NCI-H1436 treated with DMSO at 0.1 percent for 48 hours (cell line): ENCODE data around the gene SPTY2D1.
"Not testable (repeated sequence)": the region's sequence is repeated elsewhere in the genome, so short reads cannot be mapped to it uniquely, and the experiment has no call there.

ENCODE experiments used
- DNase-seq: peaks from one replicate; lab custom pipeline; 2025; lab: John Stamatoyannopoulos, UW

SPTY2D1 gene

DNA sequence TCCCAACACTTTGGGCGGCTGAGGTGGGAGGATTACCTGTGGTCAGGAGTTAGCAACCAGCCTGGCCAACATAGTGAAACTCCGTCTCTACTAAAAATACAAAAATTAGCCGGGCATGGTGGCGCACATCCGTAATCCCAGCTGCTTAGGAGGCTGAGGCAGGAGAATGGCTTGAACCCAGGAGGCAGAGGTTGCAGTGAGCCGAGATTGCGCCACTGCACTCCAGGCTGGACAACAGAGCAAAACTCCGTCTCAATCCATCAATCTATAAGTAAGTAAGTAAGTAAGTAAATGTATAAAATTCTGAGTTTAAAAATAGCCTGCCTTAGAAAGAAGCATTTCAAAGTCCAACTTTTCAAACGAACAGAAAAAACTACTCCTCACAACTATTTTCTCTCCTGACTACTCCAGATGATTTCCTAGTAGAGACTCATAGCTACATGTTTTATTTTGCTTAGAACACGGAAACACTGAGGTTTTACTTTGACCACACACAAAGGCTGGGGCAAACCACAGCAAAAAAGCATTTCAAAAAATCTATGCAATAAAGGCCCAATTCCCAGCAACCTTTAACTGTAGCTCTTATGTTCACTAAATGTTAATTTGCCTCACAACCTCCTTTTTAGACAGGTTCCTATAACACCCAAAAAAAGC, 16.3 kb downstream of the SPTY2D1 start:
- no peak for DNase-seq

DNA sequence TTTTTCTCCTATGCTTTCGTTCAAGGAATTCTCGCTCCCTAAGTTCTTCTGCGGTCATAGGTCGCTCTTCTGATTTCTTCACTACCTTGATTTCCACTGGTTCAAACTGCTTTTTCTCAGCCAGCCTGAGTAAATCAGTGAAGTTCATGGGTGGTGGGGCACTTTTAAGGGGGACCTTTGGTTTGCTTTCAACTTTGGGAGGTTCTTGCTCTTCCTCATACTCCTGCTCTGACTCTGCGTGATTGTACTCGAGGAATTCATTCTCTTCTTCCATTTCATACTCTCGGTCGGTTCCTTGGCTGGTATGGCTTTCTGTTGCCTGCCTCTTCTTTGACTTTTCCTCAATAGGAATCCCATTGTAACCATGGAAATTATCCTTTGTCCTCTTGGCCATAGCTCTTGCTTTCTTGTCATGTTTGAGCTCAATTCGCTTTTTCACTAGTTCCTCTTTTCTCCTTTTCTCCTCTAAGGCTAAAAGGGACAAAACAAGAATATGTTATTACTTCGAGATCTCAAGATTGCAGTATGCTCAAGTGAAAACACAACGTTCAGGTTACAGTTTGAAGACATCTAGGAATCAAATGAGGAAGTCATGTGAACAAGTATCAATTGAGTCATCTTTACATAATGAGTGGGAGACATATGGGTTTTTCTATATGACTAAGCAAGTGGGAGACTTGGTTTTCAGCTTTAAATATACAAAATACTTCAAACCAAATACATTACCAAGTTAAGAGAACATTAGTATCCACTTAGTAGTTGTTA, 18.3 kb downstream of the SPTY2D1 start:
- no peak for DNase-seq

DNA sequence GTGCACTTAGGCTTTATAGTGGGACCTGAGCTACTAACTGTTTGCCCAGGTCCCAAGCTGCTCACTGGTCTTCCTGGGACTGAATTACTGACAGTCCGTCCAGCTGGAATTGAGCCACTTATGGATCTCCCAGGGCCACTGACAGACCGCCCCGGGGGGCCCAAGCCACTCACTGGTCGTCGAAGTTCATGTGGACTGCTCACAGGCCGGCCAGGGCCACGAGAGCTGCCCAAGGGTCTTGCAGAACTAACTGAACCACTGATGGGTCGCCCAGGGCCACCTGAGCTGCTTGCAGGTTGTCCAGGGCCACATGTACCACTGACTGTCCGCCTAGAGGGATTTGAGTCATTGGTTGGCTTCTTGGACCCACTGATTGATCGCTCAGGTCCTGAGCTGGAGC, 19.5 kb downstream of the SPTY2D1 start:
- no peak for DNase-seq

DNA sequence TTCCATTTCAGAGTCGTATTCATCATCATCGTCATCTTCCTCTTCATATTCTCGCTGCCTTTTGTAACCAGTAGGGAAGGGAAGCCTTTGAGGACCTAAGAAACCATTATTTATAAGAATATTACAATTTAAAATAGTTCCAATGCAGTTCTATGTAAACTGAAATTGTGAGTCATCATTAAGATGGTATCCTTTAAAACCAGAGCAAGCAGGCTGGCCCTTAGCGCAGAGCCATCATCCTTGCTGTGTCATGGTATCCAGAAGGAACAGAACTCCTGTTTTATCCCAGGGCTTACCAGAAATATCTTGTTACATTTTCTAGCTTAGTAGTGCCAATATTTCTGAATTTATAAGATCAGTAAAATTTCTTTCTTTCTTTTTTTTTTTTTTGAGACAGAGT, 21.7 kb downstream of the SPTY2D1 start:
- DNase-seq = no peak

DNA sequence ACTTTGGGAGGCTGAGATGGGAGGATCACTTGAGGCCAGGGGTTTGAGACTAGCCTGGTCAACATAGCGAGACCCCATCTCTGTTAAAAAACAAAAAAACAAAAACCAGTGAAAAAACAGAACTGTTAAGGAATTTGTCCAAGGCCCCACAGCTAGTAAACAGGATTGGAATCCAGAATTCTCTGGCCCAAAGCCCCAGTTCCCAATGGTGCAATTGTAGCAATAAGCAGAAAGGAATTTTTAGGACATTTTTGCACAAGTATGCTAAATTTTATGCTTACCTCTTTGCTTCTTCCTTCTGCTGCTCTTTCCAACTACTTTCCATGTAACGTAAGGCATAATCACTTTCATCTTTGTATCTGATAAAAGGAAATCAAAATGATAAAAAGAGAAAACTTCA, 22.9 kb downstream of the SPTY2D1 start:
- no peak for DNase-seq

DNA sequence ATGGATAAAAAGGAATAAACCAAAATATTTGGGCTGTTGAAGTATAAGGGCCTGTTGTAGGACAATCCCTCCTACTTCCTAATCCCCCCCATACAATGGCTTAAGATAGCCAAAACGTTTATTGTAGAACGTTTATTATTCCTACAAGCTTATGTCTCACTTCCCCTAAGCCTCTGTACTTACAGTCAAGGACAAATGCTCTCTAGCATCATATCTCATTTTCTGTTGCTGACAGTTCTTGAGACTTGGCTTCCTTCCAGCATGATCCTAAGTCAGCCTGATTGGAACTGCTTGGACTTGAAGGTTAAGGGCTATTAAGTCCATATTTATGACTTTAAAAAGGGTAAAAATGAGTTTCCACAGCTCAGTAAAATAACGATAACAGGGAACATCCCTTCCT, 25.8 kb downstream of the SPTY2D1 start:
- DNase-seq = no peak

DNA sequence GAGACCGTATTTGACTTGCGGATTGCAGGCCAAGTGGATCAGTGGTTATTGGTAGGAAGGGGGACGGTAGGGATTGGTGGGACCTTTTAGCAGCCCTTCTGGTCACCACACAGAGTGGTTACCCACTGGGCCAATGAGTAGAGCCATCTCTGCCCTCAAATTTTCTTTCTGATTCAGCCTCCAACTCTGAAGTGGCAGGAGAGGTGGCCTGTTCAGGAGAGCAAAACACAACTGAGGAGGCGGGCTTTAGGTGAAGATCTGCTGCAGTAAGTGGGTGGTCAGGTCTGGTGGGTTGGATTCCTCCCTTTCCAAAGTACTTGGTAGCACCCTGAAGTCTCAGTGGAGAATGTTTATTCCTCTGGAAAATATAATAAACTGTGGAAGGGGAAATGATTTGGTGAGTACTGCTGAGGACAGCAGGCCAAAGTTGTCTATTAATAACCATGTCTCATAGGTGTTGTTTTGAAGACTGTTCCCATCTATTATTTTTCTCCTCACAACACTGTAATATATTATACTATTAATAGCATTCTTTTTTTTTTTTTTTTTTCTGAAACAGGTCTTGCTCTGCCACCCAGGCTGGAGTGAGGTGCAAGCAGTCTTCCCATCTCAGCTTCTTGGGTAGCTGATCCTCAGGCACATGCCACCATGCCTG, 33.1 kb downstream of the SPTY2D1 start:
- DNase-seq = no peak

DNA sequence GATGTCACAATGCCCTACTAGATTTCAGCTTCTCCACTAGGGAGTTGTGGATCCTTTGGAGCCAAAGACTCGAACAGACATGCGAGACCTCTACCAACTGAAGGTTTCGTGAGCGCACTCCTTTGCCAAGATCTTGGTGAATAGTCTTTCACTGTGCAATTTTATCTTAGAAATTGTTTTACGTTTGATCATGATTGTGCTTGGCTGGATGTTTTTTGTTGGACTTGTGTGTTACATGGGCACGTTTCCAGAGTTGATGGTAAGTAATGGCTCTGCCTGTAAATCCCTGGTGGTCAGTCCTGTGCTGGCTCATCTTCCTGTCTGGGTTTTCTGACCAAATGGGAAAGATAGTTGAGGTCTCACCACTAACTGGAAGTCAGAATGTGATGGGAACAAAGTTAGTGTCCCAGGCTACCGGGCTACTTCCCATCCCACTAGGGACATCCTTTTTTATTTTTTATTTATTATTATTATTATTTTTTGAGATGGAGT, 34.4 kb downstream of the SPTY2D1 start, which contains the start of gene MISFA:
TSS of gene MISFA (plus strand) at position 51 of the 492 bp plus-strand sequence. CDS start at position 191, 140 bp downstream.
- DNase-seq = no peak

DNA sequence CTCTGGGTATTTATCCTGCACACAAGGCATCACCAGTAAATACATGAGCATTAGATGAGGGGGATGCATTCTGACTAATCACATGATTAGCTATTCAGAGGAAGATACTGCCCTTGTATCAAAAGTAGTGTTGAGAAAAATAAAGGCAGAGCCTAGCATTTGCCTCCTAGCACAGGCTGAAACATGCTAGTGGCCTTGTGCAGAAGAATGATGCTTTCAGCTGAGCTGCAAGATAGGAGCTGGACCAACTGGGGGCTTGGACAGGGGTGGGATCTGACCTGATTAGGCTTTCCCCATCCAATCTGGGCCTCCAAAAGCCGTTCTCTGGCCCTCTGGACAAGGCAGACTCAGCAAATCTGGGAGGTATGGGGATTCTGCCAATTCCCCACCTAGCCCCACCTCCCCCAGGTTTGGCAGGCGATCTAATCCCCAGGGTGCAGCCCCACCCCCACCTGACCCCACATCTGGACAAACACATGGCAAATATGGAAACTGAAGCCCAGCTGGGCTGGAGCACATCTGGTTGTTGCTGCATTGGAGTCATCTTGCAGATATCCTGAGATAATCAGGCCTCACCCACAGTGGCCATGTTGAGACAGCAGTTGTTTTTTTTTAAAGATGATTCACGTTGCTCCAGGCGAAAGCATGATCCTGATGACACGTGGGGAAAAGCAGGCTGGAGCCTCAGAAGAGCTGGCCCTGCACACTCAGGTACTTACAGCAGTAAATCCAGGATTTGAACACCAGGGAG, 39.0 kb downstream of the SPTY2D1 start:
- DNase-seq = no peak

DNA sequence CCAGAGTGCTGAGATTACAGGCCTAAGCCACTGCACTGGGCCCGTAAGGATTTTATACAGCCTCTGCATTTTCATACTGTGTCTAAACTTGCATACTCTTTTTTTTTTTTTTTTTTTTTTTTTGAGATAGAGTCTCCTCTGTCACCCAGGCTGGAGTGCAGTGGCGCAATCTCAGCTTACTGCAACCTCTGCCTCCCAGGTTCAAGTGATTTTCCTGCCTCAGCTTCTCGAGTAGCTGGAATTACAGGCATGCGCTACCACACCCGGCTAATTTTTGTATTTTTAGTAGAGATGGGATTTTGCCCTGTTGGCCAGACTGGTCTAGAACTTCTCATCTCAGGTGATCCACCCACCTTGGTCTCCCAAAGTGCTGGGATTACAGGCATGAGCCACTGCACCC, 40.1 kb downstream of the SPTY2D1 start:
- not testable (repeated sequence) for DNase-seq

DNA sequence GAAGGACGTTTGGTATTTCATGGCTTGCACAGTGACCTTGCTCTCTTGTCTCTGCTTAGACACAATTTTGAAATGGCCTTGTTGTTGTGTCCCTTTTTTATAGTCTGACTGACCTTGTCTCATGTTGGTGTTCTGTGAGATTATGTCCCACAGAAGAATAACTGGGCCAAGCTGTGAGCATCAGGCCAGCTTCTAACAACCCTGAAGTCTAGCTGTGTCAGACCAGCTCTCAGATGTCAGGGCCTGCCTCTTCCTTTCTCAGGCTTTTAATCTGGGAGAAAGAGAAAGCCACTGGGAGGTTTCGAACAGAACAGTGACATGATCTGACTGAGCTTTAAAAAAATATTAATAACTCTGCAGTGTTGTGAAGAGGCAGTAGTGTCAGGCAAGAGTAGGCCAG, 43.6 kb downstream of the SPTY2D1 start:
- no peak for DNase-seq

DNA sequence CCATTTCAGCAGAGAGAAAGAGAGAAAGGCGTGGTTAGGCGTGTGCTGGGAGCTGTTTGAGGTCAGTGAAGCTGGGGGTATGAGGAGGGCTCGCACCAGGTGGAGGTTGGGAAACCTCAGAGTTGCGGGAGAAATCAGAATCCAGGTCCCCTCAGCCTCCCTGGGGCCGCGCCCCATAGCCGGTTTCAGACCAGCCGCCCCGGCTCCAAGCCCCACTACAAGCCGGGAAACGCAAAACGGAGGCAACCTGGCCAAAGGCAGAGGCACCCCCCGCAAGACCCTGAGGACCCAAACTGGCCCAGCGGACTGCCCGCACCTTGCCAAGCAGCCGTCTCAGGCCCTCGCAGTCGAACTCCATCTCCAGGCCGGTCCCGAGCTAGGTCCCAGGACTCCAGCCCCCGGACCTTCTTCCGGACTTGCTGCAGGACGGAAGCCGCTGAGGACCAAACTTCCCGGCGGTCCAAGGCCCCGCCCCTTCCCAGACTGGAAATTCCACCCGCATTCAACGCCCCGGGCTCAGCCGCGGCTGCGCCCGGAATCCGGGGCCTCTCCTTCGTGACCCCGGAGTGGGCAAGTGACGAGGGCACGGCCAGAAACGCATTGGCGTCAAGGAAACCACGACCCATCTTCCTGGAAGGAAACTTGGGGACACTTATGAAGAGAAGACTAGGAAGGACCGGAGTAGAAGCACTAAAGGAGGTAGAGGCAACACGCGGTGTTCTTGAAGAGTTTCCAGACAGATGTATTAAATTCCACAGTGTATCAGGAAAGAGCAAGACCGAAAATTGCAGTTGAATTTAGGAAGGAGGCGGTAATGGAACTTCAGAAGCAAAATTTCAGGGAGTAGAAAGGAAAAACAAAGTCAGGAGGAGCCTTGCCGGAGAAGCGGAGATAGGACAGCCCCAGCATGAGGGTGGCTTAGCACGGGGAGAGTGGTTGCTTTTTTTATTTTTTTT, 45.6 kb downstream of the SPTY2D1 start, which contains the start of gene UEVLD:
TSS of gene UEVLD (minus strand) at position 438 of the 956 bp plus-strand sequence. CDS start at position 358, 80 bp downstream.
- no peak for DNase-seq

DNA sequence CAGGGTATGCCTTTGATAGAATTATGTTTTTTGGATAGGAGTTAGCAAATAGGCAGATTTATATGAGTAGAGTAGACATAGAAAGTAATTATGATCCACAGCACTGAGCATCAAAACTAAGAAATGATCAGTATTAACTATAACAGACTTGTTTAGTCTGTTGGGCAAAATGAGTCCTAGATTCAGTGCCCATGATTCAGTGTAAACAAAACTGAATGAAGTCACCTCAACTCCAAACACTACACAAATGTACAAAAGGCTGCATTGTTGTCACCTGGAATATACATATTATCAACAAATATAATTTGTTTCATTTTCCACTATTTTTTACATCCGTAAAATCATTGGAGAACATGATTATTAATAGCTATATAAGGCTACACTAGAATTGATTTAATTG, 52.3 kb downstream of the SPTY2D1 start:
- no peak for DNase-seq

DNA sequence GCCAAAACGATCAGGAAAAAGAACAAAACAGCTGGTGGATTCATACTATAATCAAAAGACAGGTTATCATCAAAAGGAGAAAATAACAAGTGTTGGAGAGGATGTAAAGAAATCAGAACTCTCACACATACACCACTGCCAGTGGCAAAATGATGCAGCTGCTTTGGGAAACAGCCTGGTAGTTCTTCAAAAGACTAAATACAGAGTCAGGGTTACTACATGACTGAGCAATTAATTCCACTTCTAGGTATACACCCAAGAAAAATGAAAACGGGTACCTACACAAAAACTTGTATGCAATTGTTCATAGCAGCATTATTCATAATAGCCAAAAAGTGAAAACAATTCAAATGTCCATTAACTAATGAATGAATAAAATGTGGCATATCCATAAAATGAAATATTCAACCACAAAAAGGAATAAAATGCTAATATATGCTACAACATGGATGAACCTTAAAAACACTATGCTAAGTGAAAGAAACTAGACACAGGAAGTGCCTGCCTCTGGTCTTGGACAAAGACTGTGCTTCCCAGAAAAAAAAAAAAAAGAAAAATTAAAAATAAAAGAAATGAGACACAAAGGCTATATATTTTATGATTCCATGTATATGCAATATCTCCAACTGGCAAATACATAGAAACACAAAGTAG, 53.9 kb downstream of the SPTY2D1 start:
- DNase-seq = no peak

DNA sequence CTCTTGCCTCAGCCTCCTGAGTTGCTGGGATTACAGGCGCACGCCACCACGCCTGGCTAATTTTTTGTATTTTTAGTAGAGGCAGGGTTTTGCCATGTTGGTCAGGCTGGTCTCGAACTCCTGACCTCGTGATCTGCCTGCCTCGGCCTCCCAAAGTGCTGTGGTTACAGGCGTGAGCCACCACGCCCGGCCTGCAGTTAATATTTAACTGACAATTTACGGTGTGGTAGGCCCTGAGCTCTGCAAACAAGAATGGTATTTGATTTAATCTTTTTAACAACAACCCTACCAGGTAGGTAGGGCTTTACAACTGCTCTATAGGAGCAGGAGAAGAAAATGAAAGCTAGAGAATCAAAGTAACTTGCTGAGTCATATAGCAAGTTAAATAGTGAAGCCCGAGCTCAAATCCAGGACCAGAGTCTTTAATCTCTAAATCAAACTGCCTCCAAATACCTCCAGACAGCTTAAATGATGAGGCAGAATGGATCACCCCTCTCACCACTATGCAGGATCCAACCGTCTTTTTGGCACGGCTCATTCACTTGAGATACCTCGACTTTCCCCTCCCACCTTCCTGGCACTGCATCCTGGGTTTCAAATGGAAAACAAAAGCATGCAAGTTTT, 55.1 kb downstream of the SPTY2D1 start:
- no peak for DNase-seq

DNA sequence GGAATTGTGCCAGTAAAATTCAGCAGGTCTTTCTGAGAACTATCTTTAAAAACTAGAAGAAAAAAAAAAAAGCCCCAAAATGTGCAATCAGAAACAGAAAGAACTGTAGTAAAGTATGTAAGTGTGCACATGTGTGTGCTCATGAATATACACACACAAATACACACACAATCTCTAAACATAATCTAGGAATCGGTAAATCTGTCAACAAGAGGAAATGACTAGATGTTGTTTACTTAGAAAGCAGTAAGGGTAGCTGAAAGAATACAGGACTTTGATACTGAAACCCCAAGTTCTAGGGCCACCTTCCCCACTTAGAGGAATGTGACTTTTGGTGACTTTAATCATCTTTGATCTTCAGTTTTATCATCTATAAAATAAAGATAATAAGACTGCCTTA, 58.8 kb downstream of the SPTY2D1 start:
- no peak for DNase-seq

DNA sequence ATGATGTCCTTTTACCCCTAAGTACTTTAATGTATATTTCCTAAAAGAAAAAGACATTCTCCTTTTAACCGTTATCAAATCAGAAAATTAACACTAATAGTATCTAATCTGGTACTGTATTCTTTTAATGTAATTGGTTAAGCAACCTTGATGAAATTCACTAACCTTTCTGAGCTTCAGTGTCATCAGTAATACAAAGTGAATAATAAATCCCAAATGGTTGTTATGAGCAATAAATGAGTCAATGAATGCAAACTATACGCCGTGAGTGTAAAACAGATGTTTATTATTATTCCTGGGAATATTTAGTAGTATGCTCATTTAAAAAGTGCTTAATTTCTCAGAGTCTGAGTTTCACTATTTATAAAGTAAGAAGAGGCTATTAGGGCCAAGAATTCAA, 67.1 kb downstream of the SPTY2D1 start:
- DNase-seq = no peak

DNA sequence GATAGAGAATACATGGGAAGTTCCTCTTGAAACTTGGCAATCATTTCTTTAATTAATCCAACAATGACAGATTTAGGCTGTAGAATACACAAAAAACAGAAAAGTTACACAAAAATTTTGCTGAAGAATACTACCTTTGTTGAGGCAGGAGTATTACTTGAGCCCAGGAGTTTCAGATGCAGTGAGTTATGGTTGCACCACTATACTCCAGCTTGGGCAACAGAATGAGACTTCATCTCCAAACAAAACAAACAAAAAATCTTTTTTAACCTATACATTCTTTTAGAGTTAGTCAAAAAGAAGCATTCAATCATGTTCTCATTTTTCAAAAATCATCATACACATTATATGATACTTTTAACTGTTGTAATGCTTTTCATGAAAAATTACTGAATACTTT, 67.7 kb downstream of the SPTY2D1 start:
- no peak for DNase-seq

DNA sequence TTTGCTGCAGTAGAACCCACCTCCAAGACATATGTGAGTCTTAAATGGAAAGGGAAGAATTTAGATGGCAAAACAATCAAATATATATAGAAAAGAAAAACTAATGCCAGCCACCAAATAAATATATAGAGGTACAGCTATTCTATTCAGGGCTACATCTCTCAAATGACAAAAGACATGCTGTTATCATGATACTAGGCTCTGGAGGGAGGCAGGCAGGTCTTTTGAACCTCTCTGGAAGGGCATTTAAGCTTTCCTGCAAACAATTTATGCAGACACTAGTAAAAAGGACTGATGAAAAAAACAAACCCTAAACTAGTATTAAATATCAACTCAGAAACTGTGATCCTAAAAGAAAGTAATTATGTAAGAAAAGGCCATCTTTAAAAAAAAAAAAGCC, 70.0 kb downstream of the SPTY2D1 start:
- no peak for DNase-seq
